ENCODE measurements around the gene PDHX. TPM values are rescaled to one million over a fixed set of nuclear protein-coding genes. Genes with fewer than 3 reads are reported as not detected.

PDHX gene
- total RNA-seq, 4 donors from 2014 or later: 28.7 to 50.1 (median 39.6) TPM

DNA sequence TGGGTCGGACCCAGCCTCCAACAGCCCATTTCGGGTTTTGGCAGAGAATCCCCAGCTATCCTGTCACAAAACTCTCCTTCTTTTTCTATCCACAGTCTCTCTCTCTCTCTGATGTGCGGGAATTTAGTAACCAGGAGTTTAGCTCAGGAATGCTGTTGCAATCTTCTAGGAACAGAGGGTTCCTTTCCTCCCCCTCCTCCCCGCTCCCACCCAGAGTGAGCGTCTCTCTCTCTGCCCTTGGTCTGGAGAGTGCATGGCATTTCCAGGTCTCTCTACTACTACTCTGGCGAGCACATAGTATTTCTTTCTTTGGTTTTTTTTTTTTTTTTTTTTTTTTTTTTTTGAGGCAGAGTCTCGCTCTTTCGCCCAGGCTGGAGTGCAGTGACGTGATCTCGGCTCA lies 17.9 kb upstream of the PDHX start:
- Histone ChIP-seq H3K27ac (no peak overlapping the region), H3K27me3 (no peaks in the 10 kb centered on the region), H3K36me3 (no peaks in the 10 kb centered on the region), H3K4me1 (no peaks in the 10 kb centered on the region), H3K9me3 (peaks cover 0 to 22% (median 0%) of the 10 kb centered on the region in 3 donors), H3K4me3 (no peak overlapping the region)
- 94 to 96% methylated on average over 3 to 5 of the region's 10 CpGs for WGBS, 2 donors (ENCODE audit: low coverage in 1 of 2)
- no peak for TF ChIP-seq POLR2AphosphoS5 (IDR thresholded peaks at IDR 0.05)
- TF ChIP-seq EP300 (IDR thresholded peaks at IDR 0.05): no peak
- TF ChIP-seq, protein P1, sequence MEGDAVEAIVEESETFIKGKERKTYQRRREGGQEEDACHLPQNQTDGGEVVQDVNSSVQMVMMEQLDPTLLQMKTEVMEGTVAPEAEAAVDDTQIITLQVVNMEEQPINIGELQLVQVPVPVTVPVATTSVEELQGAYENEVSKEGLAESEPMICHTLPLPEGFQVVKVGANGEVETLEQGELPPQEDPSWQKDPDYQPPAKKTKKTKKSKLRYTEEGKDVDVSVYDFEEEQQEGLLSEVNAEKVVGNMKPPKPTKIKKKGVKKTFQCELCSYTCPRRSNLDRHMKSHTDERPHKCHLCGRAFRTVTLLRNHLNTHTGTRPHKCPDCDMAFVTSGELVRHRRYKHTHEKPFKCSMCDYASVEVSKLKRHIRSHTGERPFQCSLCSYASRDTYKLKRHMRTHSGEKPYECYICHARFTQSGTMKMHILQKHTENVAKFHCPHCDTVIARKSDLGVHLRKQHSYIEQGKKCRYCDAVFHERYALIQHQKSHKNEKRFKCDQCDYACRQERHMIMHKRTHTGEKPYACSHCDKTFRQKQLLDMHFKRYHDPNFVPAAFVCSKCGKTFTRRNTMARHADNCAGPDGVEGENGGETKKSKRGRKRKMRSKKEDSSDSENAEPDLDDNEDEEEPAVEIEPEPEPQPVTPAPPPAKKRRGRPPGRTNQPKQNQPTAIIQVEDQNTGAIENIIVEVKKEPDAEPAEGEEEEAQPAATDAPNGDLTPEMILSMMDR (IDR thresholded peaks at IDR 0.05): no peak
- no peak for TF ChIP-seq POLR2A (IDR thresholded peaks at IDR 0.05)
- ATAC-seq: no peak

DNA sequence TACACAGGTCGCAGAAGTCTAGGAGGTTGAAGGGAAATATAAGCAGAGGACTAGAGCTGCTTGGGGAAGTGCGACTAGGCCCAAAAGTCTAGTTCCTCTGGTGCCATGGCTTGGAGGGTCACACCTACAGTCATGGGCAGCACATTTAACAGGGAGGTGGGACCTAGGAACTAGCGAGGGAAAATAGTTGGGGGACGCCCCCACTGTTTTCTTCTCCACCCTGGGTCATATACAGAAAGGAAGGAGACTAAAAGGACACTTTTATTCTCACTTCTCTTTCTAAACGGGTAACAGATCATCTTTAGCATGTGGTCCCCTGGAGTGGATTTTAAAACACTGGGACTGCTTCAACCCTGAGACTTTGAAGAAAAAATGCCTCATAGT lies 16.8 kb upstream of the PDHX start:
- TF ChIP-seq, protein P1 (IDR thresholded peaks at IDR 0.05): no peak
- no peak for TF ChIP-seq POLR2AphosphoS5 (IDR thresholded peaks at IDR 0.05)
- no peak for TF ChIP-seq EP300 (IDR thresholded peaks at IDR 0.05)
- no peak for TF ChIP-seq POLR2A (IDR thresholded peaks at IDR 0.05)
- no peaks in the 10 kb centered on the region for H3K27me3 ChIP-seq
- no peak for ATAC-seq
- no peak overlapping the region for H3K4me3 ChIP-seq
- WGBS, 2 donors (ENCODE audit: low coverage in 1 of 2): 94 to 98% methylated on average over 3 to 5 of the region's 5 CpGs
- H3K9me3 ChIP-seq: peaks cover 0 to 22% (median 0%) of the 10 kb centered on the region in 3 donors
- no peaks in the 10 kb centered on the region for H3K4me1 ChIP-seq
- H3K27ac ChIP-seq: no peak overlapping the region
- no peaks in the 10 kb centered on the region for H3K36me3 ChIP-seq

DNA sequence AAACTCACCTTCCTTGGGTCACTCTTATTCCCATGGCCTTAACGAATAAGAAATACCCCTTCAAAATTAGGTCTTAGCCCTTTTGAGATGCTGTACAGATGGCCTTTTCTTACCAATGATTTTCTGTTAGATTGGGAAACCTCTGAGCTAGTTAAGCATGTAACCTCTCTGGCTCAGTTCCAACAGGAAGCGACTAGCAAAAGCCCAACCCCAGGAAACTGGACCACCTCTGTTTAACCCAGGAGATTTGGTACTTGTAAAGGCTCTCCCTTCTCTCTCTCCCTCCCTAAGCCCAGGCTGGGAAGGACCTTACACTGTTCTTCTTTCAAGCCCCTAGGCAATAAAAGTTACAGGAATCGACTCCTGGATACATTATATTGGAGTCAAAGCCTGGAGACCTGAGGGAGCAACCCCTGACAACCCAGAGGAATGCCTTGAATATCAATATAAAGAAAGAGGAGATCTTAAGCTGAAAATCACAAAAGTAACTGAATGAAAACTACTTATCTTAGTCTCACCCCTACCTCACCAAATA lies 11.9 kb upstream of the PDHX start:
- ATAC-seq: no peak
- Histone ChIP-seq H3K27me3 (no peaks in the 10 kb centered on the region), H3K27ac (no peak overlapping the region), H3K9me3 (peaks cover 0 to 14% (median 0%) of the 10 kb centered on the region in 3 donors), H3K4me3 (no peak overlapping the region), H3K36me3 (peaks cover 0 to 3% of the 10 kb centered on the region in 2 donors), H3K4me1 (no peaks in the 10 kb centered on the region)
- TF ChIP-seq POLR2A (IDR thresholded peaks at IDR 0.05) (no peak), POLR2AphosphoS5 (IDR thresholded peaks at IDR 0.05) (no peak), EP300 (IDR thresholded peaks at IDR 0.05) (no peak)
- TF ChIP-seq, protein P1 (IDR thresholded peaks at IDR 0.05): no peak
- WGBS, 2 donors (ENCODE audit: low coverage in 1 of 2): 67 to 71% methylated on average over 1 of the region's 3 CpGs

DNA sequence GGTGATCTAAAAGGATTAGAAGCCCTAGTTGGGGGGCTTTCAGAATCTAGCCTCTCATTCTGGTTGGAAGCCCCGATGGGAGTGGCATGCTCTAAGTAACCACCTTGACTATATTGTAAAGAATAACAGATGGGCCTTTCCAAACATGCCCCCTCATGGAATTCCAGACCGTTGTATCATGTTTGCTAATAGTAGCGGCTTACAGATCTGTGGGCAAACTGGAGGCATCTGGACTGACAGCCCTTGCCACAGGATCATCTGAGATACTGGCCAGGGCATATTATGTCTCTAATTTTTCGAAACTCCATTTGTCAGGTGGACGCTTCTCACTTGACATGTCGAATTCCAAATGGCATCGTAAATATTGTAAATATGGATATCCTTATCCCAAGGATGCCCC lies 10.8 kb upstream of the PDHX start:
- TF ChIP-seq EP300 (IDR thresholded peaks at IDR 0.05) (no peak), POLR2AphosphoS5 (IDR thresholded peaks at IDR 0.05) (no peak)
- Histone ChIP-seq H3K36me3 (peaks cover 0 to 5% of the 10 kb centered on the region in 2 donors), H3K27me3 (no peaks in the 10 kb centered on the region), H3K4me1 (no peaks in the 10 kb centered on the region), H3K27ac (no peak overlapping the region), H3K9me3 (peaks cover 0 to 3% (median 0%) of the 10 kb centered on the region in 3 donors), H3K4me3 (no peak overlapping the region)
- WGBS, 2 donors (ENCODE audit: low coverage in 1 of 2): 87 to 89% methylated on average over 5 of the region's 7 CpGs
- ATAC-seq: no peak

GRCh38 chr11:34907934-34908593 lies 8.4 kb upstream of the PDHX start:
- TF ChIP-seq POLR2A (IDR thresholded peaks at IDR 0.05): no peak
- no peak for TF ChIP-seq POLR2AphosphoS5 (IDR thresholded peaks at IDR 0.05)
- TF ChIP-seq EP300 (IDR thresholded peaks at IDR 0.05): no peak
- TF ChIP-seq, protein P1 (IDR thresholded peaks at IDR 0.05): no peak
- H3K27me3 ChIP-seq: no peaks in the 10 kb centered on the region
- no peak overlapping the region for H3K27ac ChIP-seq
- no peak overlapping the region for H3K4me3 ChIP-seq
- no peaks in the 10 kb centered on the region for H3K9me3 ChIP-seq
- H3K36me3 ChIP-seq: peaks cover 0 to 10% of the 10 kb centered on the region in 2 donors
- no peak for ATAC-seq
- 87 to 90% methylated on average over 3 of the region's 3 CpGs for WGBS, 2 donors (ENCODE audit: low coverage in 1 of 2)
- no peaks in the 10 kb centered on the region for H3K4me1 ChIP-seq

Data from gastroesophageal sphincter (tissue), 4 donors.